GM19099 (cell line): ENCODE results near the gene DOCK4.

ENCODE experiments used
- POLR2A ChIP-seq: IDR thresholded peaks from 3 replicates; pipeline ENCODE4 v1.6.1; 2011; ENCODE audit warnings: low read depth; ENCODE audit not compliant: insufficient read length; ENCODE audit errors: extremely low read depth

The DOCK4 gene

GRCh38 chr7:112232212-112232978, 26.2 kb upstream of the DOCK4 start:
- no peak for TF ChIP-seq POLR2A

GRCh38 chr7:112228632-112229031, 22.4 kb upstream of the DOCK4 start:
- TF ChIP-seq POLR2A = no peak

- no peak for TF ChIP-seq POLR2A
Measured at GRCh38 chr7:112226701-112227276, 20.6 kb upstream of the DOCK4 start.

GRCh38 chr7:112225006-112225405, 18.8 kb upstream of the DOCK4 start:
- no peak for TF ChIP-seq POLR2A

GRCh38 chr7:112224186-112224585, 18.0 kb upstream of the DOCK4 start:
- no peak for TF ChIP-seq POLR2A

- TF ChIP-seq POLR2A = no peak
Measured at GRCh38 chr7:112223310-112223709, 17.1 kb upstream of the DOCK4 start.

GRCh38 chr7:112220877-112221434, 14.8 kb upstream of the DOCK4 start:
- no peak for TF ChIP-seq POLR2A

GRCh38 chr7:112215787-112216186, 9.6 kb upstream of the DOCK4 start:
- no peak for TF ChIP-seq POLR2A

GRCh38 chr7:112214883-112215282, 8.7 kb upstream of the DOCK4 start:
- no peak for TF ChIP-seq POLR2A

- no peak for TF ChIP-seq POLR2A
Measured at GRCh38 chr7:112214268-112214667, 8.1 kb upstream of the DOCK4 start.

GRCh38 chr7:112213735-112214134, 7.5 kb upstream of the DOCK4 start:
- no peak for TF ChIP-seq POLR2A

- TF ChIP-seq POLR2A = no peak
Measured at GRCh38 chr7:112212571-112212970, 6.4 kb upstream of the DOCK4 start.

GRCh38 chr7:112211348-112211907, 5.2 kb upstream of the DOCK4 start:
- no peak for TF ChIP-seq POLR2A

- TF ChIP-seq POLR2A = no peak
Measured at GRCh38 chr7:112207765-112208164, 1.6 kb upstream of the DOCK4 start.

- no peak for TF ChIP-seq POLR2A
Measured at GRCh38 chr7:112206991-112207592, 893 bp upstream of the DOCK4 start.

GRCh38 chr7:112205343-112206237, 609 bp downstream of the DOCK4 start:
- TF ChIP-seq POLR2A = no peak
